Endothelial cell of umbilical vein (primary cell): ENCODE measurements around the gene CHST11. TPM values are rescaled to one million over a fixed set of nuclear protein-coding genes. Genes with fewer than 3 reads are reported as not detected.

Experiments
- BruUV-seq: library from RNA; stranded (reverse); fragments of 400-500 nt; replicated peaks from 2 replicates; lab custom pipeline; 2021; lab: Mats Ljungman, UMichigan
- CTCF ChIA-PET: fragments of 300-600, 350-600 bp; sonication (Branson Sonifier 250); formaldehyde crosslinking; loops from one replicate; lab custom pipeline; 2021; ENCODE audit warnings: antibody characterized with exemption, inconsistent platforms; lab: Charles Lee
- POLR2A ChIA-PET: fragments of 300-600, 350-600 bp; sonication (Branson Sonifier 250); formaldehyde crosslinking; loops from one replicate; lab custom pipeline; 2021; ENCODE audit warnings: antibody characterized with exemption, inconsistent platforms; lab: Charles Lee
- DNase-seq: peaks from one replicate; pipeline ENCODE4 v3.0.0-alpha.2; 2011; ENCODE audit warnings: low read depth, low spot score
- FAIRE-seq: peaks from 2 replicates; lab custom pipeline; 2011; peaks lifted over from hg19 to GRCh38; lab: Jason Lieb, UNC
- H2AFZ ChIP-seq: 2 replicates; pipeline ENCODE4 v1.6.0; 2012; ENCODE audit warnings: low read depth, low read length, control low read depth, inconsistent platforms
- H3K27ac ChIP-seq: 2 replicates; pipeline ENCODE4 v1.5.1; 2011; ENCODE audit warnings: low read depth, mild to moderate bottlenecking, control low read depth, low read length, moderate library complexity; ENCODE audit not compliant: insufficient read depth
- H3K27me3 ChIP-seq, 2 experiments: 2 replicates each; pipeline versions ENCODE4 v1.6.0 to v1.6.1; 2011; ENCODE audit warnings: low read length in 2 of 2, mixed read lengths in 1 of 2; ENCODE audit not compliant: control insufficient read depth in 2 of 2, insufficient read depth in 2 of 2
- H3K36me3 ChIP-seq, 2 experiments: 2 replicates in 1 of 2; 3 replicates in 1 of 2; pipeline ENCODE4 v1.5.1; 2011; ENCODE audit warnings: low read length in 2 of 2, mild to moderate bottlenecking in 1 of 2, moderate library complexity in 1 of 2; ENCODE audit not compliant: control insufficient read depth in 2 of 2, insufficient read depth in 2 of 2; ENCODE audit errors: extremely low read depth in 1 of 2
- H3K4me1 ChIP-seq: 3 replicates; pipeline ENCODE4 v1.5.1; 2011; ENCODE audit warnings: mild to moderate bottlenecking, low read length; ENCODE audit not compliant: control insufficient read depth, insufficient read depth; ENCODE audit errors: extremely low read depth
- H3K4me2 ChIP-seq: 2 replicates; pipeline ENCODE4 v1.6.1; 2011; ENCODE audit warnings: low read length, control low read depth, mixed read lengths; ENCODE audit not compliant: insufficient read depth
- H3K4me3 ChIP-seq, 3 experiments: fragments of 200-600 bp in 1 of 3; sonication (generic), shearing (Covaris generic) in 1 of 3; replicated peaks in 1 of 3; 2 replicates each; pipeline ENCODE4 v1.5.1; 2011 to 2016; ENCODE audit warnings: control low read depth in 3 of 3, low read length in 3 of 3, mild to moderate bottlenecking in 2 of 3, inconsistent platforms in 1 of 3, low read depth in 1 of 3, moderate library complexity in 1 of 3; ENCODE audit not compliant: insufficient read depth in 1 of 3
- H3K79me2 ChIP-seq: 2 replicates; pipeline ENCODE4 v1.6.0; 2012; ENCODE audit warnings: low read length, inconsistent platforms; ENCODE audit not compliant: control insufficient read depth, insufficient read depth
- H3K9ac ChIP-seq: replicated peaks from 2 replicates; pipeline ENCODE3; 2011; ENCODE audit warnings: low read length, control low read depth; ENCODE audit not compliant: insufficient read depth; ENCODE audit errors: extremely low read depth
- H3K9me1 ChIP-seq: replicated peaks from 3 replicates; pipeline ENCODE4 v1.6.0; 2011; ENCODE audit warnings: mild to moderate bottlenecking, low read length; ENCODE audit not compliant: control insufficient read depth, insufficient read depth; ENCODE audit errors: extremely low read depth
- H3K9me3 ChIP-seq: replicated peaks from 2 replicates; pipeline ENCODE4 v1.5.1; 2012; ENCODE audit warnings: low read length, inconsistent platforms; ENCODE audit not compliant: control insufficient read depth, insufficient read depth
- H4K20me1 ChIP-seq: replicated peaks from 2 replicates; pipeline ENCODE3; 2011; ENCODE audit warnings: mild to moderate bottlenecking, low read length; ENCODE audit not compliant: control insufficient read depth, insufficient read depth; ENCODE audit errors: extremely low read depth
- CTCF ChIP-seq, 2 donors: IDR thresholded peaks; 1 replicate in 1 of 2; 2 replicates in 1 of 2; pipeline ENCODE4 v1.5.1; 2011; ENCODE audit warnings: low read length in 2 of 2, mild to moderate bottlenecking in 2 of 2, moderate library complexity in 2 of 2, control low read depth in 1 of 2, inconsistent platforms in 1 of 2, low read depth in 1 of 2; ENCODE audit not compliant: insufficient read depth in 1 of 2; ENCODE audit errors: extremely low read depth in 1 of 2
- FOS ChIP-seq: IDR thresholded peaks from 2 replicates; pipeline ENCODE4 v1.6.1; 2011; ENCODE audit warnings: mild to moderate bottlenecking, low read length, moderate library complexity, borderline replicate concordance; ENCODE audit not compliant: insufficient read depth
- GATA2 ChIP-seq: IDR thresholded peaks from 2 replicates; pipeline ENCODE4 v1.7.0; 2011; ENCODE audit warnings: low read depth, mild to moderate bottlenecking, moderate library complexity, mixed read lengths, low read length; ENCODE audit not compliant: insufficient read length, insufficient read depth
- JUN ChIP-seq: IDR thresholded peaks from 2 replicates; pipeline ENCODE4 v1.6.1; 2011; ENCODE audit warnings: borderline replicate concordance, low read depth; ENCODE audit not compliant: insufficient read length, insufficient read depth
- MAX ChIP-seq: IDR thresholded peaks from 2 replicates; pipeline ENCODE4 v1.6.1; 2011; ENCODE audit not compliant: insufficient read depth, insufficient read length
- MYC ChIP-seq: IDR thresholded peaks from one replicate; pipeline ENCODE4 v1.6.1; 2011; ENCODE audit warnings: mild to moderate bottlenecking, low read depth, low read length
- POLR2A ChIP-seq: IDR thresholded peaks from 2 replicates; pipeline ENCODE4 v1.6.1; 2012; ENCODE audit warnings: low read depth, mild to moderate bottlenecking, control low read depth, low read length
- POLR2AphosphoS5 ChIP-seq: IDR thresholded peaks from 2 replicates; pipeline ENCODE4 v1.6.1; 2012; ENCODE audit warnings: low read depth, mild to moderate bottlenecking, control low read depth, low read length, moderate library complexity; ENCODE audit not compliant: insufficient read depth
- dilution Hi-C: fragments of 300-500 bp; cut with MboI; formaldehyde crosslinking; loops from one replicate; pipeline ENCODE4 v1.15.0; 2019; ENCODE audit warnings: low sequenced_read_pairs; ENCODE audit not compliant: extremely low pct_ligation_motif_present
- intact Hi-C: fragments of 100-400 bp; cut with micrococcal nuclease; formaldehyde crosslinking; loops from one replicate; pipeline ENCODE4 v1.10.0; 2022
- polyA plus RNA-seq, 4 experiments: library from polyadenylated mRNA; depleted of rRNA in 3 of 4; stranded (reverse) in 3 of 4; unstranded in 1 of 4; fragments of >200 nt; gene quantifications; 2 replicates each; pipeline versions ENCODE4 v1.2.1 to v1.2.3, GENCODE V29; 2011 to 2012; ENCODE audit warnings: missing spikeins in 1 of 4
- total RNA-seq: library from RNA; stranded (reverse); gene quantifications from 2 replicates; pipeline ENCODE4 v1.2.3, GENCODE V29; 2021

The CHST11 gene
- total and polyA plus RNA-seq, 2 donors (not counting 3 experiments of a cell fraction or from before 2014, with no cell fraction given): 19.7 to 20.9 TPM

GRCh38 chr12:104536841-104537240 is 80.1 kb downstream of the CHST11 start:
- Histone ChIP-seq H3K9me3 (no peaks in the 10 kb centered on the region), H3K36me3 (no peaks in the 10 kb centered on the region), H3K4me3 (no peak overlapping the region), H3K9me1 (no peaks in the 10 kb centered on the region), H4K20me1 (no peaks in the 10 kb centered on the region), H3K27me3 (no peaks in the 10 kb centered on the region), H3K4me2 (no peak overlapping the region), H3K4me1 (no peaks in the 10 kb centered on the region), H2AFZ (no peak overlapping the region), H3K79me2 (peaks cover 3% of the 10 kb centered on the region), H3K27ac (no peak overlapping the region), H3K9ac (no peak overlapping the region)
- POLR2A ChIA-PET: no interaction called here
- dilution Hi-C loops (no loop called here), intact Hi-C loops (no loop called here)
- CTCF ChIA-PET: interaction anchor here (1.2 kb wide), 1 partner anchor 155 kb away, joined by 4 read pairs; no protein-coding TSS in a partner anchor
- no peak for TF ChIP-seq POLR2AphosphoS5
- TF ChIP-seq JUN: no peak
- no peak for TF ChIP-seq MAX
- no peak for TF ChIP-seq POLR2A
- no peak for TF ChIP-seq FOS
- no peak for TF ChIP-seq CTCF (IDR thresholded peaks at IDR 0.05; ENCODE audit: extremely low read depth in 1 of 2, insufficient read depth in 1 of 2, low read depth in 1 of 2, low read length in 2 of 2)
- no peak for TF ChIP-seq GATA2
- TF ChIP-seq MYC: no peak
- FAIRE-seq (no peak), DNase-seq (no peak)
- no TSS peak for BruUV-seq
